ENCODE results near the gene ATP2A2.

GRCh38 chr12:110330124-110330523 is 49.1 kb downstream of the ATP2A2 start:
- TF ChIP-seq CTCF (IDR thresholded peaks at IDR 0.05 in 2 of 3, conservative IDR thresholded peaks at IDR 0.05 in 1 of 3; ENCODE audit: borderline replicate concordance in 1 of 3, insufficient read depth in 1 of 3, low read depth in 2 of 3, low read length in 2 of 3) (no peak), EZH2phosphoT487 (IDR thresholded peaks at IDR 0.05; ENCODE audit: borderline replicate concordance) (no peak), ATF3 (IDR thresholded peaks at IDR 0.05) (no peak), POLR2AphosphoS5 (IDR thresholded peaks at IDR 0.05; ENCODE audit: low read depth, low read length) (no peak), CEBPB (IDR thresholded peaks at IDR 0.05; ENCODE audit: low read depth) (no peak), SIN3A (IDR thresholded peaks at IDR 0.05; ENCODE audit: low read depth) (no peak), EZH2 (IDR thresholded peaks at IDR 0.05) (no peak), RAD21 (IDR thresholded peaks at IDR 0.05; ENCODE audit: low read depth) (no peak), EGR1 (IDR thresholded peaks at IDR 0.05; ENCODE audit: low read depth) (no peak), POLR2A (IDR thresholded peaks at IDR 0.05; ENCODE audit: borderline replicate concordance, extremely low read depth, insufficient read depth, insufficient read length) (no peak), TCF7L2 (IDR thresholded peaks at IDR 0.05; ENCODE audit: borderline replicate concordance, extremely low read depth, insufficient read depth, insufficient read length) (no peak)
